Activated effector memory CD4-positive, alpha-beta T cell treated with Interleukin-2 at 50 U/mL for 16 hours (primary cell): ENCODE data around the gene DPM2.

Experiments
- DNase-seq: peaks from one replicate; pipeline ENCODE4 v3.0.0-alpha.2; 2020

DPM2 gene

DNA sequence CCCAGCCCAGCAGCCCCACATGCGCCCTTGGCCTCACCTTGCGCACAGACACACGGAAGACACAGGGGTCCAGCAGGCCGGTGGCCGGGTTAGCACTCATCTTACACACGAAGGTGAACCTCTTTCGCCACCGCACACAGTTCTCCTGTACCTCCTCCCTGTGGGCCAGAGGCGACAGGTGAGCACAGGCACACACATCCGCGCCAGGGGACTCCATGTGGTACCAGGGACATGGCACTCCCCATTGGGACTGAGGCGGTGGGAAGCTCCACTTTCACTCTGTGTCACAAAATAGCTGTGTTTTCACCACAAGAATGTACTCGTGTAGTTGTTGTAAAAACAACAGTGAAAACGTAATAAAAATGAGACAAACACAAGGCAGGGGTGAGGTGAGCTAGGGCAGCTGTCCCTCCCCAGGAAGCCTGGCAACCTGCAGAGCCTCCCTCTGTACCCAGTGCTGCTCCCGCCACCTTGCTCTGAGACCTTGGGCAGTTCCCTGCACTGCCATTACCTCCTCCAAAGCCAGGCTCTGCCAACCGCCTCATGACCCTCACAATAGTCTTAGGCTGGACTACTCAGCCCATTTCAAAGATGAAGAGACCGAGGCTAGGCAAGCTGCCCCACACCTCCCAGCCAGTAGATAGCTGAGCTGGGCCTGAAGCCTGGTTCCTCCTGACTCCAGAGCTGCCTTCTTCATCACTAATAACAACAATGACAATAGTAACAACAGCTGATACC lies 16.3 kb upstream of the DPM2 start:
- no peak for DNase-seq

DNA sequence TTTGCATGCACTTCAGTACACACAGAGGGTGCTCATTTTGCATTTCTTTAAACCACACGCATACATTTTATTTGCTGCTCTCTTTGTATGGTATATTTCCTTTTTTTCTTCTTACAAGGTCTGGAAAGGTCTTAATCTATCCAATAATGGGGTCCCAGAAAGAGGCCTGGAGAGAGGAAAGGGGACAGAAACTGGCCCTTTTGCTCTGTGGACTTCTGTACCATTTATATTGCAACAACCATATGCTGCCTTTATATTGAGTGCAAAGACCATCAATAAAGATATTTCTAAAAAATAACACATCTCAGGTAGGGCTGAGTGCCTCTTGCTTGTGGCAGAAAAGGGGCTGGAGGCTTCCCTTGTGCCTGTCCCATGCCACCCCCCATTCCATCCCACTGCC lies 15.5 kb upstream of the DPM2 start:
- DNase-seq: no peak

DNA sequence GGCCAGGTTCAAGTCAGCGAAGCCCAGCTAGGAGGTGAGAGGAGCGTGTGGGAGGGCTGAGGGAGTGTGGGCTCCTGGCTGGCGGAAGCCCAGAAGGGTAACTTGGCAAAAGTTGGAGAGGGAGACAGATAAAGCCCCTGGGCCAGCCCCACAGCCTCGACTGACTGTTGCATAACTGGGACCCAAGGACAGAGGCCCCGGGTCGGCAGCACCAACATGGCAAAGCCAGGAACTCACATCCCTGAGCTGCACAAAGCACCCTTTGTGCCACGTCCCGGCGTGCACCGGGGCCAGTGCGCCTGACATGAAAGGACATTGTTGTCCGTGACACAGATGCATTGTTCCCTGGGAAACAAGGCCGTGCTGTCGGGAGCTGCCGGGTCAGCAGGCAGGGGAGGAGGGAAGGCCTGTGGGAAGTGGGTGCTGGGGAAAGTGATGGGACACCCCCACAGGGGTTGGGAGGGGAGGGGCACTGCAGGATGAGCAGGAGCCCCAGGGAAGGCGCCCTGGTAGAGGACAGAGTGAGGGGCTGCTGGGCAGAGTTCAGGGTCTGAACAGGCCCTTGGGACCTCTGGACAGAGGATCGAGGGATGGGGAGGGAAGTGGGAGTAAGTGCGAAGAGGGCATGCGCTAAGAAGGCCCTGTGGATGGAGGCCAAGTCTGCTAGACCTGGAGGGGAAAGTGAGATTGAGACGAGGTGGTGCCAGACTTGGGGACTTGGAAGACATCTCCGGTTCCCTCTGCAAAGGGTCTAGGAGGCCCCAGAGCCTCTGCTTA lies 13.0 kb upstream of the DPM2 start:
- no peak for DNase-seq

DNA sequence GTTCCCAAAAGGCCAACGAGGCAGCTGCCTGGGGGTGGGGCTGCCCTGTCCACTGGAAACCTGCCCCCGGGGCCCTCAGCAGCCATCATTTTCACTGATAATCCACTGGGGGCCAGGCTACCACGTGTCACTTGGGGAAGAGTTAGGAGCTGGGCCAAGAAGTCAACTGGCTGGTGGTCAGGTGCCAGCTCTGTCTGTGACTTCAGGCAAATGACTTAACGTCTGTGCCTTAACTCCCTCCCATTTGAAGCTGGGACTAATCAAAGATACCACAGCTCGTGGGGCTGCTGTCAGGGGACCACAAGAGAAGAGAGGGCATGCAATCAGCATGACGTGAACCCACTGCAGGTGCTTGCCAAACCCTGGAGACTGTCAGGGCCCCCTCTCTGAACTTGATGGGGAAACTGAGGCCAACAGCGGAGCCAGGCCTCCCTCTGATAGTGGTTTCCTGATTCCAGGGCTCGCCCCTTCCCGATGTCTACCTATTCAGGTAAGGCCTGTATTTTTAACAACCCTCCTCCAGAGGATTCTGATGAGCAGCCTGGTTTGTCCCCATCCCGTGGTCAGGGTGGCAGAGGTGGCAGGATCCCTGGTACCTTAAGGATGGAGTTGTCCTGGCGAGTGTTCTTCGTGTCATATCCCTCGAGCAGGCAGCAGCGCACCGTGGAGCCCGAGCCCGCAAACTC lies 12.3 kb upstream of the DPM2 start:
- DNase-seq: no peak

DNA sequence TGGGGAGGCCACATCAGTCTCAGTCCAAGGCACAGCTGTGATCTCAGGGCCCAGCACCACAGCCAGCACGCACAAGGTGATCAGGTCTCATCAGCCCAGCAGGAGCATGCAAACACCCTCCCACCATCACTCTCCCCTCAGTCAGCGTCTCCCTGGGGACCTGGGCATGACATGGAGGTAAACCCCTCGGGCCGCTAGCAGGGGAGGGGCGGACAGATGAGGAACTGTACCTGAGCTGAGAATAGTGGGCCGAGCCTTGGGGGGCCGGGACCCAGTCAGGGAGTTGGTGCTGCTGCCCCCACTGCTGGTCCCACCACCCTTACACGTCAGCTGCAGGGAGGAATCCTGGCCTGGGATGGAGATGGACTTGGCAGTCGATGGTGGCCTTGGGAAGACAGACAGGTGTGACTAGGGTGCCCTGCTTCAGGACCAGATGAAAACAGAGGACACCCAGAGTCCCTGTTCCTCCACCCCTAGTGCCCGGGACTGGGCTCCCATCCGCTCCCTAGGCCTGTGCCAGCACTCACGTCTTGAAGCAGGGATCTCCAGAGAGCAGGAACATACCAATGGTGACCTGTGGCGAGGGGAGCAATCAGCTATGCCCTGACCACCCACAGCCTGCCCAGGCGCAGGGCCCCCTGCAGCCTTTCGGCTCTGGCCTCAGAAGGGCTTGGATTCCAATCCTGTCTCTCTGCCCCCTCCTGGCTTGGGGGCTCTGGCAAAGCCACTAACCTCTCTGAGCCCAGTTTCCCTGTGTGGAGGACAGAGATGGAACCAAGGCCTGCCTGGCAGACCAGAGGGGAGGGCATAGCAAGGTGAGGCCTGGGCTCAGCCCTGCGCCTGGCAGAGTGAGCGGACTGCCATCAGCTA lies 10.4 kb upstream of the DPM2 start:
- DNase-seq: no peak

DNA sequence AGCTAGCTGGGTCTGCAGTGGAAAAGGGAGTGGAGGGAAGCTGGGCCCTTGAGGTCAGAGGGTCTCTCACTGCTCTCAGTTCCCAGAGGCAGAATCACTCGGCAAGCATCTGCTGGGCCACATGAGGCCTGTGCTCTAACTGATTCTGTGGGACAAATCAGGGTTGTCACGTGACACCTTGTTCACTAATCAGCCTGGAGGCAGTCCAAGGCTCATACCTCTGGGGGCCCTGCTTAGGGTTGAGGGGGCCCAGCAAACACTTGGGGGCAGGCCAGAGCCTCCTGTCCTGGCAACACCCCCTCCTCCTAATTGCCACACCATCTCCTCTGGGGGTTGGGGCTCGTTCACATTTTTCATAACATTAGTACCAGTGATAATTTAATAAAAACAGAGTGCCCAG lies 9.1 kb upstream of the DPM2 start:
- no peak for DNase-seq

DNA sequence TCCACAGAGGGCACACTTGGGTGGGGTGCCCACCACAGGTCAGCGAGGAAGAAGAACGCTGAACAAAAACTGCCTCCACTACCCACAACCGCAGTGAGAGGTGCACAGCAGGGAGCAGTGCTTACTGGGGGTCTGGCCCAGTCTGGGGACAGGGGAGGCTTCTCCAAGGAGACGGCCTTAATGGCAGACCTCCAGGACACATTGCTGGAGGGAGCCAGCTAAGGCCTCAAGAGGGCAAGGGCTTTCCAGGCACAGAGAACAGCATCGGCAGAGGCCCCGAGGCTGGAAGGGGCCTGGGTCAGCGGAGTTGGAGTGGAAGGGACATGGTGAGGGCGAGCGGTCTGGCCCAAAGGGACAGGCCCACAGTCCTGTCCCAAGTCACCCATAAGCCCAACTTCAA lies 8.3 kb upstream of the DPM2 start:
- no peak for DNase-seq

DNA sequence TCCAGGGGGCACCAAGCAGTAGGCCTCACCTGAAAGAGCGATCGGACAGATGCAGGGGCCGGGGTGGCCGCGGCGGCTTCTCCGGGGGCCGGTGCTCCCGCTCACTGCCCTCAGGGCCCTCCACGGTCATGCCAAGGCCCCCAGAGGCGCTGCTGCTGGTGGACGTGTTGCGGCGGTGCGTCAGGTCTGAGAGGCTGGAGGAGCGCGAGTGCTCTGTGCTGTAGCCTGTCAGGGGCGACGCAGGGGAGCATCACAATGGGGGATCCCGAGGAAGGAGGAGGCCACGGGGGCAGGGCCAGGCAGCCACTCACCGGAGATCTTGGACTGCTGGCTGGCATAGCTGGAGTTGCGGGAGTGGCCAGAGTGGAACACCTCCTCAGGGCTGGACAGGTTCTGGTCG lies 7.7 kb upstream of the DPM2 start:
- no peak for DNase-seq

DNA sequence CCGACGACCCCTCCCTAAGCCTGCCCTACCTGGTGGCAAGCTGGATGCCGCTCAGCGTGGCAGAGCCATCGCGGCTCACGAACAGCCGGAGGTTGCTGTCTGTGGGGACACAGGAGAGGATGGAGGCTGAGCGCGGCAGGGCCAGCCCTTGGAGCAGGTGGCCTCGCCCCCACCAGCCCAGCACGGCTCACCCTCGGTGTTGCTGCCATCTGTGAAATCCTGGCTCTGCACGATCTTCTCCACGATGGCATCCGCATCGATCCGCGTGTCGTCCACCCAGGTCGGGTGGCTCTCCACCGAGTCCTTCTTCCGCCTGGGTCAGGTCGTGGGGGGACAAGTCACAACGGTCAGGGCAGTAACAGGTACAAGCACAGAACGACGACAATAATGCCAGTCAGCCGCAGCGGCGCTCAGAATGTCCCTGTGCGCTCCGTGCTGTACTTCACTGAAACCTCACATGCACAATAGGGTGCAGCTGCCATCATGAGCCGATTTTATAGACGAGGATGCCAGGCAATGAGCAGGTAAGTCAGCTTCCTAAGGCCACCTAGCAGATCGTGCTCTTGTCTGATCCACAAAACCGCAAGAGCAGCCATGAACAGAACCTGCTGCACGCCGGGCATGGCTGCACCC lies 7.0 kb upstream of the DPM2 start:
- DNase-seq: no peak

DNA sequence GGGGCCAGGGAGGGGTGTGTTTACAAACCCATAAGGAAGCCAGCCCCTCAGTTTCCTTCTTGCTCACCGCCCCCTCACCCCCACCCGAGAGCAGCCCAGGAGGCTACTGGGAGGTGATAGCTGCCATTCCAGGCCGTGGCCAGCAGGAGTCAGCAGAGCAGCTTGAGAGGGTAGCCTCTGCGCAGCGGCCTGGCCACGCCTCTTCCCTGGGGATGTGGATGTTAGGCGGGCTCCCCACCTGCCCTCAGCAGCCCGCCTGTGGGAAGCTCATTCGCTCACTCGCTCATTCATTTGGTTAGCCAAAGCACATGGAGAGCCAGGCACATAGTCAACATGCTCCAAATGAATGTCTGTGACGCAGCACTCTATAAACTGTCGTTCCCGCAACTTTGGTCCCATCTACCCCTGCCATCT lies 6.1 kb upstream of the DPM2 start:
- DNase-seq: peak; percentile 60

DNA sequence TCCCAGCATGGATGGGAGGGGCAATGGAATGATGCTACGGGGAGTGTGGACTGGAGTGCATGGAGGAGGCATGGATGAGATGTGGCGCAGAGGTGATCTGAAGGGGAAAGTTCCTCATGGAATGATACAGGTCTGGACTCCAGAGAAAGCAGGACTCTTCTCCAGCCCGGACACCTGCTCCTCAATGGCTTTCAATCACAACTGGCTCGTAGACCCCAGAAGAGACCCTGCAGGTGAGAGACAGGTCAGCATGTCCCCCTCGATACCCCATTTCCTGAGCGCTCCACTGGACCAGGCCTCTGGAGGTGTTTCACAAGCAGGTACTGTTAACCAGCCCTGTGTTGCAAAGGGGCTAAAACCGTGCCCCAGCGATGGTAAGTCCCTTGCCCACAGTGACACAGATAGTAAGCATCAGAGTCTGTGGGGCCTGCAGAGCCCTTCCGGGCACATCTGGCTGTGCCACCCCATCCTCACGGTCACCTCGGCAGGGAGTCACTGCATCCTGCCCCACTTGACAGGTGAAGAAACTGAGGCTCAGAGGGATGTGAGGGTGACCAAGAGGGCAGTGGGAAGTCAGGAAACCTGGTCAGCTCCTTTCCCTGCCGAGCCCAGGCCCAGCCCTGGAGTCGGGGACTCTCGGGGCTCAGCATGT lies 5.5 kb upstream of the DPM2 start:
- no peak for DNase-seq

DNA sequence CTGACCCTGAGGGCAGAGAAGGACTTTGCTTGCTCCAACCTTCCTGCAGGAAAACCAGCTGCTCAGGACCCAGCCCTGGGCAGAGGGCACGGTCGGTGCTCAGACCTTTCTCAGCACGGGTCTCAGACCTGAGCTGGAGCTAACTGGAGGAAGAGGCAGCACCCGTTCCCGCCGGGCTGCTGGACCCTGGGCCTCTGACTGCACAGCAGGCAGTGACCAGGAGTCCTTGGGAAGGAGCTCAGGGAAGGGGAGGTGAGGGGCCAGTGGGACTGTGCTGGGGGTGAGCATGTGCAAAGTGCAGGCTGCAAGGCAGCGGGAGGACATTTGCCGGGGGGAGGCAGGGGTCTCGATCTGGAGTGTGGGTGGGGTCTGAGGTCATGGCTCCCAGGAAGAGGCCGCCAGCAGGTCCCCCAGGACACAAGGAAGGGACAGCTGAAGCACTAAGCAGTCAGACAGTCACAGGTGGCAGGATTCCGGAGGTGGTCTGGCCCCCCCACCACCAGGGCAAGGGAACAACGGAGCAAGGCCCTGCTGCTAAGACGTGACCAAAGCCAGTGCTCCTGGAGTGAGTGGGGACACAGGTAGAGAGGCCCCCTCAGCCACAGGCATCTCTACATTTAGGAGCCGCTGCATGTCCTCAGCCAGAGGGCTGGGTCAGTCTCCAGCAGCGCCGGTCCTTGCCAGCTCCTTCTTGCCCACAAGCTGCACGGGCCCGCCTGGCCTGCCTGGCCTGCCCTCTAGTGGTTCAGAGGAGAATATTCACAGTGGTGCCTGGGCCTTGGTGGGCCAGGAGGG lies 4.8 kb upstream of the DPM2 start:
- no peak for DNase-seq

DNA sequence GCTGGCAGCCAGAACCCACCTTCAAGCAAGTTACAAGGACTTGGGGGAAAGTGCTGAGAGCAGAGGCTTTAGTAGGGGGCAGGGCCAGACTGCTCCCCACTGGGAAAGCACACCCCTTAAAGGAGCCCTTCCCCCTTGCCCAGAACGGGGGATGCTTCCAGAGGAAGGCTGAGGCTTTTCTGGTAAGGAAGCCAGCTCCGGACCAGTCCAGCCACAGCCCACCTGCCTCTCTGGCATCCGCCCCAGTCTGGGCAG lies 4.2 kb upstream of the DPM2 start:
- no peak for DNase-seq

DNA sequence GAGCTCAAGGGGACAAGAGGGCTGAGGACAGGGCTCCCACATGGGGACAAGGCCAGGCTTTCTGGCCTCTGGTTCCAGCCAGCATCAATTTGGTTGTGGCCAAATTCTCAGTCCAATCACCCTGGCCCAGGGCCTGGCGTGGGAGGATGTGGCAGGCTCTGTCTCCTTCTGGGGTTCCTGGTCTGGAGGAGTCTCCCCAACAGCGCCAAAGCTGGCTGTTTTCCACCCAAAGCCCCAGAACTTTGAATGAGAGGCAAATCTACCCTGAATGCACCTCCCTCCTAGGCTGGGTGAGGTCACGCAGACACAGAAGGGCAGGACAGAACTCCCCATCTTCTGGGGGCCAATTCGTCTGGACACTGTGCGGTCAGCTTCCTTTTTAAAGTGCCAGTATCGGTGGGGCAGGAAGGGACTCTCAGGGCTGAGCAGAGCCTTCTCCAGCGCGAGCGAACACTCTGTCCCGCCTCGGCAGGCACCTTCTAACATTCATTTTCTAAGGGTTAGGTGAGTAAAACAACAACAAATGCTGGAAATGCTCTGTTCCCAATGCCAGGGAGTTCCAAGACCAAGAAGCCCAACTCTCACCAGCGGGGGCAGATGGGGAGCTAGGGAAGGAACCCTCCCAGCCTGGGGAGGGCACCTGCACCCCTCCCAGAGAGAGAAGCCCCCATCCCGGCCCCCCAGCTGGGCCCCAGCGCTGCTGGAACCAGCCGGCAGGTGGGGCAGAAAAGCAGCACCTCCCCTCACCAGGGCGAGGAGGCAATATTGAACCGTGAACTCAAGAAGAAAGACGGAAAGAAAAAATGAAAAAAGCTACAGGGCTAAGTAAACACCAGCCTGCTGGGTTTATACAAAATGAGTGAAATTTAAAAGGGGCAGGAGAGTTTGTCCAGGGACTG lies 3.7 kb upstream of the DPM2 start:
- no peak for DNase-seq

DNA sequence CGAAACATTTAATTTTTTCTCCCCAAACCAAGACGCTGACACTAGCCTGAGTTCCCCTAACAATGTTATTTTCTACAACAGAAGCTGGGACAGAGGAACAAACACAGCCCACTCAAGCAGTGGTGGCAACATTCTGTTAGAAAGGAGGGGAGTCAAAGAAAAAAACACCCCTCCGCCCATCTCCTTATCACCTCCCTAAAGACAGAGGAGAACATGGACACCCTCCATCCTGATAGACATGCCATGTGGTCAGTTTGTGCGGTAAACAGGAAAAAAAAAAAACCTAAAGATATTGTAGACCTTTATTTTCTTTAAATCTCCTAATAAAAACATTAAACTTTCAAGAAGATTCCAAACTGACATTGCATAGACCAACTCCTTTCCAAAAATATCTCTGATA lies 2.9 kb upstream of the DPM2 start:
- DNase-seq: no peak

DNA sequence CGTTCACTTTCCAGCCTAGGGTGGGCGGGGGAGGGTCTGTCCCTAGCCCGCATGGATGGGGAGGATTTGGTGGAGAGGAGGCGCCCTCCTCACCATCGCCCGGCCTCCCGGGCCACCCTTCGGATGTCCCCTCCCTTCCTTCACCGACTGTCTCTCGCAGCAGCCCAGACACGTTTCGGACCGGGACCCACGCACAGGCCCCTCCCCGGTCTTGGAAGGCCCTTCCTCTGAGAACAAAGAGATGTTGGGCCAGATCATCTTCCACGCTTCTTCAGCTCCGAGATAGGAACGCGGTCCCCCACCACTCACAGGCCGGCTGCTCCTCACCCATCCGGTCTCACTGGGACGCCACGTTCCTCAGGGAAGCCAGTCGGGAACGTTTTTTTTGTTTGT lies 640 bp upstream of the DPM2 start:
- DNase-seq: no peak

DNA sequence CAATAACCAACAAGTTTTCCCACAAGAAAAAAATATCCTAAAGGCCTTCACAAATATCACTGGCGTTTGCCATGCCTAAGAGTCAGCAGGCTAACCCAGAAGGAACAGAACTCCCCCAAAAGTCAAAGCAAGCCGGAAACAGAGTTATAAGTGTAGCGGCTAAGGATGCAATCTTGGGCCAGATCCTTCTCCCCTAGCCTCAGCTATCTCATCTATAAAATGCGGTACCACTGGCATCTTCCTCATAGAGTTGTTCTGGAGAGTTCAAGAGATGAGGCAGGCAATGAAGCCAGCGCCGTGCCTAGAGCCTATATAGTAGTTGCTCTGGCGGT lies 632 bp downstream of the DPM2 start:
- no peak for DNase-seq

DNA sequence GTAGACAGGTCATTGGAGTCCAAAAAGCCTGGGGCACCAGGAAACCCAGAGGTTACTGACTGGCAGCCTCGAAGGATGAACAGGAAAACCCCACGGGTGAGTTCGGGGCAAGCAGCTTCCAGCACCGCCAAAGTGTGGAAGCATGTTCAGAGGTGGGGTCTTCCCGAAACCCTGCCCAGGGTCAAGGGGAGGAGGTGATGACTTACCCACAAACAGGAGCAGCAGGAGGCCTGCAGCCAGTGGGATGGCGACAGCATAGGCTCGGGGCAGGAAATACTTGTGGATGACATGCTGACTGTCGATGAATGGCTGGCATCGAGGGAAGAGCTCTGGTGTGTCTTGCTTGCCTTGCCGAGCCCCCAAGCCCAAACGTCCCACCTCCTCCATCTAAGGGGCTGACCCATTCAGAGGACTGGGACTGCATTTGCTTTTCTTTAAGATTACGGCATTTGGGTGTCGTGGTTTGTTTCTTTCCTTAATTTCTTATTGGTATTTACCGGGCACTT lies 1.3 kb downstream of the DPM2 start:
- DNase-seq: no peak

DNA sequence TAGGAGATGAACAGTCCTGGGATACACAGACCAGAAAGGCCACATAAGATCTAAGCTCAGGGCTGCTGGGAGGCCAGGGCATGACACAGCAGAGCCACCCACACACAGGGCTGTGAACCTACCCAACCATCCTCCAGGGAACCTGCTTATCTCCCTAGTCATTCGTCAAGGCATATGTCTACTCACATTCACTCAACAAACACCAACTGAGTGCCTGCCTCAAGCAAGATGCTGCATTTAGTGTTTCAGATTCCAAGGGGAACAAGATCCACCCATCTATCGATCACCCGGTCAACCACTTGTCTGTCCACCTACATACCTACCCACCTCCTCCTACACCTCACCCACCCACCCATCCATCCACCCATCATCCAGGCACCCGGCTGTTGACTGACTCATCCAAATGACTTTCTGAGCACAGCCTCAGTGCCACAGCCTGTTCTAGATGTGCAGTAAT lies 1.9 kb downstream of the DPM2 start:
- DNase-seq: no peak

DNA sequence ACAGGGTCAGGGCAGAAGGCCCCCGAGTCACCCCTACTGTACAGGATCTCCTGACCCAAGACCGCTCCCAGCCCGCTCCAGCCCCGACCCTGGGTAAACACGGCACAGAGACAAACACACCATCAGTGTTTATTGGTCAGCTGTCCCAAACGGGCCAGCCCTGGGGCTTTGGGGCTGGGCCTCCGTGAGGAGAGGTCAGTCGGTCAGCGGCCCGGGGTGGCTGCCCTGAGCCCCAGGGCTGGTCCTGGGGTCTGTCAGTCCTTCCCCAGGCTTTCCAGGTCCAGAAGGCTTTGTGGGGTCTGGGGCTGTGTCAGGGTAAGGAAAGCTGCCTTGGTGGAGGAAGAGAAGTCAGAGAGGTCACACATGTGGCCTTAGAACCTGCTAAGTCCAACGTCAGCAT lies 2.7 kb downstream of the DPM2 start:
- DNase-seq: no peak
